Psoas muscle (tissue), 8 donors: ENCODE data around the gene DOK4. TPM values are rescaled to one million over a fixed set of nuclear protein-coding genes. Genes with fewer than 3 reads are reported as not detected.

Experiments
- ATAC-seq, 4 donors: fragments of 200-7000 bp; cut with Tn5 transposase; one replicate each; pipeline ENCODE4 v1.9.1; 2020; ENCODE audit warnings: moderate library complexity in 3 of 4, mild to moderate bottlenecking in 2 of 4
- DNase-seq, 2 donors: peaks; one replicate each; pipeline ENCODE4 v3.0.0-alpha.2; 2020
- H3K27ac ChIP-seq: fragments of 200-600 bp; one replicate; pipeline ENCODE4 v1.8.0; 2022
- H3K27me3 ChIP-seq, 3 donors: fragments of 200-600 bp in 1 of 3; one replicate each; pipeline versions ENCODE4 v1.6.1 to v1.8.0; 2013 to 2022; ENCODE audit warnings: low read length in 2 of 3, mild to moderate bottlenecking in 2 of 3, moderate library complexity in 1 of 3; ENCODE audit not compliant: insufficient read depth in 3 of 3
- H3K36me3 ChIP-seq, 2 donors: fragments of 200-600 bp in 1 of 2; one replicate each; pipeline versions ENCODE4 v1.6.1 to v1.8.0; 2013 to 2022; ENCODE audit warnings: low read depth in 1 of 2, mild to moderate bottlenecking in 1 of 2, moderate library complexity in 1 of 2; ENCODE audit not compliant: insufficient read depth in 1 of 2
- H3K4me1 ChIP-seq: fragments of 200-600 bp; one replicate; pipeline ENCODE4 v1.8.0; 2022
- H3K4me3 ChIP-seq: fragments of 200-600 bp; one replicate; pipeline ENCODE4 v1.8.0; 2022; ENCODE audit warnings: mild to moderate bottlenecking
- H3K9me3 ChIP-seq: fragments of 200-600 bp; one replicate; pipeline ENCODE4 v1.8.0; 2022
- WGBS, 3 donors: extraction: QIAGEN DNeasy Blood & Tissue Kit; methylation state at CpG; one replicate each; pipeline versions ENCODE4 v1.1.6 to v1.1.7; 2013; 5-methylcytosine and 5-hydroxymethylcytosine counted together
- intact Hi-C, 2 donors: fragments of 100-400 bp; cut with DNase I; formaldehyde crosslinking; loops; one replicate each; pipeline versions ENCODE4 v1.11.0 to v1.14.2; 2022
- polyA plus RNA-seq, 3 donors: library from polyadenylated mRNA; stranded (reverse); fragments of 200-250 nt; gene quantifications; one replicate each; pipeline ENCODE4 v1.2.3, GENCODE V29; 2013
- total RNA-seq, 4 donors: library from RNA; stranded (reverse); fragmentation: NEBNext Ultra II Directional in 2 of 4; extraction: Animal tissue kit (Norgen Biotek cat#: 25700) in 2 of 4; gene quantifications; one replicate each; pipeline versions ENCODE4 v1.2.1 to v1.2.4, GENCODE V29; 2021 to 2023
- TF ChIP-seq, protein P1 (sequence below): fragments of 200-600 bp; IDR thresholded peaks from one replicate; pipeline ENCODE4 v1.8.0; 2022; ENCODE audit warnings: antibody characterized with exemption
- donor health status: healthy with polysubstance abuse.
- donor health status: DM: no; HTN: no; CAD: no; lungs with moderate emphysema.
- donor health status: Bipolar disorder and iron deficiency.
- donor health status: healthy.
- donor health status: DM: yes; HTN: yes; CAD: no.
- donor health status: DM: no; HTN: no; CAD: no.
- donor health status: DM: no; HTN: no; CAD: no.
- donor health status: DM: yes; HTN: yes; CAD: no.

Gene DOK4
- total and polyA plus RNA-seq, 7 donors: 1.3 to 4.3 (median 1.9) TPM

DNA sequence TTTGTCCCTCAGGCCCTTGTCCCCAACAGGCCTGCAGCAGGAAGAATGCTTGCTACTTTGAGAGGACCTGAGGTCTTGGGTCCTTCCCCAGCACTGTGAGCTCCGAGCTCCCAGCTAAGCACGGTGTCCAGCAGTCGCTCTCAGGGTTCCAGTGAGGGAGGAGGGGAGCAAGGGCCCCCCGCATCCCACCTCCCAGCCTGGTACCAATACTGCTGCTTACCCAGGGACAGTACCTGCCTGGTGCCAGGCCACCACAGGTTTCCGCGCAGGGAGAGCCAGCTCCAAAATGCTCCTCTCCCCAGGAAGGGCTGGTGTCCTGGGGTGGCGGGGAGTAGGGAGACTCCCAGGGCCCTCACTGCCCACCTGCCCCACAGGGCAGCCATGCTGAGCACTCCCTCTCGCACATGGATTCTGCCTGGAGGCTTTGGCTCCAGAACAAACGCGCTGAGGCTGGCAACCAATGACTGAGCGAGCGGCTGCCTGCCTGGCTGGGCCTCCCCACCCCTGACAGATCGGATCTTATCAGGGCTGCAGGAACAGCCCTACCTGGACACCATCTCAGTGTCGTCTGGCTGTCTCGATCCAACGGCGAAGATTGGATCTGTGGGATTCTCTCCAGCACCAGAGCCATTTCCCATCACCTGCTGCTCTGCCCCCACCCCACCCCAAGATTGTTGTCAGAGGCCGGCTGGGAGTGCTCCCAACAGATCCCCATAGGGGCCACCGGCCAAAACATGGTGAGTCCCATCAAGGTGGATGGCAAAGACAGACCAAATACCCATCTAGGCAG lies 2.4 kb downstream of the DOK4 start:
- H3K27ac ChIP-seq: no peak overlapping the region

DNA sequence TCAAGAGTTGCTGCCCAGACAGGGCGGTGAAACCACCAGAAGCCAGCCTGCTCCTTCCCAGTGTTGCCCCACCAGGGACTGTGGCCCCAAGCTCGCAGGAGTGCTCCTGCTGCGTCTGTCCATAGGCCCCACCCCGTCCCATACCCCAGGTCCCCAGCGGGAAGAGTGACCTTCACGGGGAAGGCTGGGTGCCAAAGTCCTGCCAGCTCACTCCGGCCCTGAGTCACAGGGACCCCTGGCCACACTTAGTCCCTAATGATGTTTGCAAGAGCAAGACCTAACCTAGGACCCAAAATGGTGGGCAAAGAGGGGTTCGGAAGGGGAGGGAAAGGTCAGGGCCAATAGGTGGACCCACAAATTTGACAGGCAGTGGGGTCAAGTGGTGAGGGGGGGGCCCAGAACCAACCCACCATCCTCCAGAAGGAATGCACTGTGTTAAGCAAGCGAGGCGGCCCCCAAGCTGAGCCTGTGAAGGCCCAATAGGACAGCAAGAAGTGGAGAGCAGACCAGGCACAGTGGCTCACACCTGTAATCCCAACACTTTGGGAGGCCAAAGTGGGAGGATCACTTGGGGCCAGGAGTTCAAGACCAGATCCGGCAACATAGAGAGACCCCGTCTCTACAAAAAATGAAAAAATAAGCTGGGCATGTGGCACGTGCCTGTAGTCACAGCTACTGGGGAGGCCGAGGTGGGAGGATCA lies 3.3 kb downstream of the DOK4 start:
- TF ChIP-seq, protein P1, sequence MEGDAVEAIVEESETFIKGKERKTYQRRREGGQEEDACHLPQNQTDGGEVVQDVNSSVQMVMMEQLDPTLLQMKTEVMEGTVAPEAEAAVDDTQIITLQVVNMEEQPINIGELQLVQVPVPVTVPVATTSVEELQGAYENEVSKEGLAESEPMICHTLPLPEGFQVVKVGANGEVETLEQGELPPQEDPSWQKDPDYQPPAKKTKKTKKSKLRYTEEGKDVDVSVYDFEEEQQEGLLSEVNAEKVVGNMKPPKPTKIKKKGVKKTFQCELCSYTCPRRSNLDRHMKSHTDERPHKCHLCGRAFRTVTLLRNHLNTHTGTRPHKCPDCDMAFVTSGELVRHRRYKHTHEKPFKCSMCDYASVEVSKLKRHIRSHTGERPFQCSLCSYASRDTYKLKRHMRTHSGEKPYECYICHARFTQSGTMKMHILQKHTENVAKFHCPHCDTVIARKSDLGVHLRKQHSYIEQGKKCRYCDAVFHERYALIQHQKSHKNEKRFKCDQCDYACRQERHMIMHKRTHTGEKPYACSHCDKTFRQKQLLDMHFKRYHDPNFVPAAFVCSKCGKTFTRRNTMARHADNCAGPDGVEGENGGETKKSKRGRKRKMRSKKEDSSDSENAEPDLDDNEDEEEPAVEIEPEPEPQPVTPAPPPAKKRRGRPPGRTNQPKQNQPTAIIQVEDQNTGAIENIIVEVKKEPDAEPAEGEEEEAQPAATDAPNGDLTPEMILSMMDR: no peak
- 77 to 86% (median 82%) methylated on average over 13 to 14 of the region's 14 CpGs for WGBS, 3 donors
- peak in 1 of 2 donors; percentile 49 for DNase-seq
- Histone ChIP-seq H3K4me1 (peaks cover 14% of the 10 kb centered on the region), H3K9me3 (no peaks in the 10 kb centered on the region), H3K36me3 (no peaks in the 10 kb centered on the region), H3K27me3 (no peaks in the 10 kb centered on the region), H3K27ac (no peak overlapping the region), H3K4me3 (no peak overlapping the region)
- ATAC-seq: no peak
- intact Hi-C loops: no loop called here

More for the DNA sequence above, 2.4 kb downstream of the DOK4 start:
- Histone ChIP-seq H3K27me3 (no peaks in the 10 kb centered on the region), H3K36me3 (no peaks in the 10 kb centered on the region), H3K4me3 (no peak overlapping the region), H3K4me1 (peaks cover 14% of the 10 kb centered on the region), H3K9me3 (no peaks in the 10 kb centered on the region)
- intact Hi-C loops: no loop called here
- TF ChIP-seq, protein P1: no peak
- DNase-seq: peak in 1 of 2 donors; percentile 41
- ATAC-seq: no peak
- WGBS, 3 donors: 68 to 78% (median 77%) methylated on average over 19 of the region's 19 CpGs

DNA sequence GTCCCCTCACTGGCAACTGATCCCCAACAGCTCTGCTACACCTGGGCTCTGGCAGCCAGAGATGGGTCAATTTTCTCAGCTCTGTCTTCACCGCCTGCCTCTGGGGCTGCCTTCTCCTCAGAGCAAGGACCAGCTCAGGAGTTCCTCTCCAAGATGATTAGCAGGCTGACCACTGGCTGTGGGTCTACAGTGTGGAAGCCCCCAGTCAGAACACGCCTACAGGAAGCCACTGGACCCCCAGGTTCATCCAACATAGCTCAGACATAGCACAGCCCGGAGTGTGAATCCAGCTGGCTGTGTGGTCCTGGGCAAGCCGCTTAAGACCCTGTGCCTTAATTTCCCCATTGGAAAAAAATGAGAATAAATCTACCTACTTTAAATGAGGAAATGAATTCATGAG lies 4.9 kb downstream of the DOK4 start:
- Histone ChIP-seq H3K4me3 (no peak overlapping the region), H3K9me3 (no peaks in the 10 kb centered on the region), H3K36me3 (no peaks in the 10 kb centered on the region), H3K4me1 (peaks cover 10% of the 10 kb centered on the region), H3K27ac (no peak overlapping the region), H3K27me3 (no peaks in the 10 kb centered on the region)
- ATAC-seq (no peak), DNase-seq (no peak)
- intact Hi-C loops: no loop called here
- TF ChIP-seq, protein P1: no peak
- WGBS, 3 donors: 86 to 87% (median 86%) methylated on average over 4 of the region's 4 CpGs

DNA sequence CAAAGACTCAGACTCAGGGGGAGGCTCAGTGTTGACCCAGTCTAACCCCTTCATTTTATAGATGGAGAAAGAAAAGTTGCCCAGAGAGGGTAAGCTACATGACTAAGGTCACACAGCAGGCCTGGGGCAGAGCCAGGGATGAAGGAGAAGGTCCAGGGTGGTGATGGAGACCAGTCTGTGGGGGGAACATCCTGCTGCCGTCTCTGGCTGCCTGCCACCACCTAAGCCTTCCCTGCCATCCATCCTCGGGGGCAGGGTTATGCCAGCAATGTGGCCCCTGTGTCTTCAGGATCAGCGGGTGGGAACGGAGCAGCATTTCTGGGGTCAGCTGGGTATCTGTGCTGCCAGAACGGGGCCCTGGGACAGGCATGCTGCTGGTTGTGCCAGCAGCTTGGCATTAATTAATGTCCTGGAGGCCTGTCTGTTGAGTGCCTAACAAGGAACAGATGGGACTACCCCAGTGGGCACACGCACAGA lies 5.5 kb downstream of the DOK4 start:
- H3K4me3 ChIP-seq: no peak overlapping the region
- no peaks in the 10 kb centered on the region for H3K27me3 ChIP-seq
- intact Hi-C loops: no loop called here
- WGBS, 3 donors: 43 to 54% (median 48%) methylated on average over 6 of the region's 6 CpGs
- no peaks in the 10 kb centered on the region for H3K9me3 ChIP-seq
- H3K36me3 ChIP-seq: no peaks in the 10 kb centered on the region
- H3K4me1 ChIP-seq: peaks cover 9% of the 10 kb centered on the region
- no peak overlapping the region for H3K27ac ChIP-seq
- DNase-seq: no peak
- TF ChIP-seq, protein P1: no peak
- no peak for ATAC-seq
